ENCODE data around the gene STXBP2. TPM values are rescaled to one million over a fixed set of nuclear protein-coding genes. Genes with fewer than 3 reads are reported as not detected.

STXBP2 gene
- total RNA-seq, 1 donor from 2014 or later, result 64.3 TPM

GRCh38 chr19:7618348-7618747, 18.6 kb upstream of the STXBP2 start:
- Histone ChIP-seq H3K36me3 (peaks cover 0 to 50% of the 10 kb centered on the region in 2 donors), H3K27me3 (no peaks in the 10 kb centered on the region), H3K4me1 (no peaks in the 10 kb centered on the region), H3K27ac (peak overlapping the region; percentile 39), H3K4me3 (no peak overlapping the region), H3K9me3 (no peaks in the 10 kb centered on the region)
- DNase-seq (ENCODE audit: extremely low spot score in 2 of 2), result no peak
- intact Hi-C loops (cut with DNase I), result no loop called here
- TF ChIP-seq POLR2AphosphoS5 (IDR thresholded peaks at IDR 0.05; ENCODE audit: insufficient read depth in 1 of 2, low read depth in 1 of 2), result no peak
- no peak for TF ChIP-seq POLR2A (IDR thresholded peaks at IDR 0.05)
- TF ChIP-seq CTCF (IDR thresholded peaks at IDR 0.05), result no peak

GRCh38 chr19:7618771-7619510, 18.0 kb upstream of the STXBP2 start:
- H3K4me3 ChIP-seq, result no peak overlapping the region

GRCh38 chr19:7619671-7620441, 17.1 kb upstream of the STXBP2 start:
- Histone ChIP-seq H3K4me3 (no peak overlapping the region), H3K4me1 (no peaks in the 10 kb centered on the region), H3K9me3 (no peaks in the 10 kb centered on the region), H3K27me3 (no peaks in the 10 kb centered on the region), H3K27ac (peak overlapping the region; percentile 39), H3K36me3 (peaks cover 0 to 65% of the 10 kb centered on the region in 2 donors)
- no peak for DNase-seq (ENCODE audit: extremely low spot score in 2 of 2)
- intact Hi-C loops (cut with DNase I), result no loop called here
- no peak for TF ChIP-seq POLR2AphosphoS5 (IDR thresholded peaks at IDR 0.05; ENCODE audit: insufficient read depth in 1 of 2, low read depth in 1 of 2)
- TF ChIP-seq CTCF (IDR thresholded peaks at IDR 0.05), result no peak
- TF ChIP-seq POLR2A (IDR thresholded peaks at IDR 0.05), result no peak

More at GRCh38 chr19:7618771-7619510, 18.0 kb upstream of the STXBP2 start:
- no peaks in the 10 kb centered on the region for H3K4me1 ChIP-seq
- no peak for DNase-seq (ENCODE audit: extremely low spot score in 2 of 2)
- no peaks in the 10 kb centered on the region for H3K27me3 ChIP-seq
- peaks cover 0 to 56% of the 10 kb centered on the region in 2 donors for H3K36me3 ChIP-seq
- no peak for TF ChIP-seq POLR2A (IDR thresholded peaks at IDR 0.05)
- peak in 1 of 2 donors; percentile 21 for TF ChIP-seq POLR2AphosphoS5 (IDR thresholded peaks at IDR 0.05; ENCODE audit: insufficient read depth in 1 of 2, low read depth in 1 of 2)
- TF ChIP-seq CTCF (IDR thresholded peaks at IDR 0.05), result no peak
- intact Hi-C loops (cut with DNase I), result no loop called here
- peak overlapping the region; percentile 39 for H3K27ac ChIP-seq
- no peaks in the 10 kb centered on the region for H3K9me3 ChIP-seq

- Histone ChIP-seq H3K27me3 (no peaks in the 10 kb centered on the region), H3K4me1 (no peaks in the 10 kb centered on the region), H3K36me3 (peaks cover 0 to 73% of the 10 kb centered on the region in 2 donors), H3K27ac (no peak overlapping the region), H3K9me3 (no peaks in the 10 kb centered on the region), H3K4me3 (no peak overlapping the region)
- intact Hi-C loops (cut with DNase I), result no loop called here
- no peak for DNase-seq (ENCODE audit: extremely low spot score in 2 of 2)
- TF ChIP-seq CTCF (IDR thresholded peaks at IDR 0.05) (no peak), POLR2AphosphoS5 (IDR thresholded peaks at IDR 0.05; ENCODE audit: insufficient read depth in 1 of 2, low read depth in 1 of 2) (no peak), POLR2A (IDR thresholded peaks at IDR 0.05) (no peak)
Measured at GRCh38 chr19:7620442-7621412, 16.2 kb upstream of the STXBP2 start.
